ENCODE data around the gene PIP. TPM values are rescaled to one million over a fixed set of nuclear protein-coding genes. Genes with fewer than 3 reads are reported as not detected.

PIP gene
- total RNA-seq, 1 experiment from 2014 or later = not detected

DNA sequence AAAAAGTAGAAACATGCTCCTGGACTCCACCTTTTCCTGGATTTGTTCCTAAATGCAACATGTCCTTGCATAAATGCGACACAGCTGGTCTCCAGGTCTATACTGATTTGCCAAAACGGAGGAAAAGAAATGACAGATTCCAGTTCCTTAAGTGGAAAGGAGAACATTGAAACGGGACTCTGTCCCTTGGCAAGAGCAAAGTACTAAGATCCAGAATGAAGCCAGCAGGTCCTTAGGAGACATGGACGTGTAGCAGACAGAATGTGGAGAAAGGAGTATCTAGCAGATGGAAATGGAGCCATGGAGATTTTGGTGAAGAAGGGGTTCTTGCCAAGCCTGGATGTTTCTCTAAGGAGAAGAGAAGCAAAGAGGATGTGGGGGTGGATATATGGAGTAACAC, 16.2 kb downstream of the PIP start:
- Histone ChIP-seq H3K9me2 (ENCODE audit: insufficient read depth) (no peaks in the 10 kb centered on the region), H3K4me3 (replicated peaks in 1 of 2; ENCODE audit: low read depth in 1 of 2, low read length in 2 of 2) (no peak overlapping the region), H4K20me1 (ENCODE audit: insufficient read depth) (no peaks in the 10 kb centered on the region), H3K27me3 (ENCODE audit: insufficient read depth, low read length) (no peaks in the 10 kb centered on the region), H3K9me3 (ENCODE audit: control insufficient read depth in 1 of 2, insufficient read depth in 1 of 2, low read depth in 1 of 2, low read length in 2 of 2) (no peaks in the 10 kb centered on the region), H3K79me2 (ENCODE audit: insufficient read depth, low read length) (no peaks in the 10 kb centered on the region), H3K4me1 (ENCODE audit: control insufficient read depth in 1 of 2, insufficient read depth in 2 of 2, low read length in 2 of 2) (no peaks in the 10 kb centered on the region), H3K9ac (ENCODE audit: low read length) (no peak overlapping the region), H2AFZ (ENCODE audit: low read depth, low read length, poor library complexity, severe bottlenecking) (no peak overlapping the region), H3K36me3 (ENCODE audit: control insufficient read depth in 1 of 2, insufficient read depth in 2 of 2, low read length in 2 of 2) (no peaks in the 10 kb centered on the region), H3K27ac (ENCODE audit: low read depth, low read length) (no peak overlapping the region), H3K4me2 (ENCODE audit: low read length) (no peak overlapping the region)
- TF ChIP-seq ZBTB33 (IDR thresholded peaks at IDR 0.05; ENCODE audit: extremely low read depth, insufficient replicate concordance, low read length) (no peak), ELF1 (IDR thresholded peaks at IDR 0.05; ENCODE audit: borderline replicate concordance, low read depth) (no peak), YY1 (IDR thresholded peaks at IDR 0.05; ENCODE audit: extremely low read depth, insufficient replicate concordance, low read depth, low read length) (no peak), REST (IDR thresholded peaks at IDR 0.05; ENCODE audit: low read depth) (no peak), POLR2A (IDR thresholded peaks at IDR 0.05; ENCODE audit: borderline replicate concordance, extremely low read depth, insufficient read depth, insufficient read length) (no peak), POLR2AphosphoS5 (IDR thresholded peaks at IDR 0.05; ENCODE audit: low read depth, low read length) (no peak), EZH2phosphoT487 (IDR thresholded peaks at IDR 0.05; ENCODE audit: borderline replicate concordance) (no peak), RAD21 (IDR thresholded peaks at IDR 0.05; ENCODE audit: low read depth) (no peak), CEBPB (IDR thresholded peaks at IDR 0.05; ENCODE audit: low read depth) (no peak), FOSL1 (IDR thresholded peaks at IDR 0.05; ENCODE audit: low read depth) (no peak), ZNF274 (IDR thresholded peaks at IDR 0.05; ENCODE audit: low read depth, low read length) (no peak), JUND (IDR thresholded peaks at IDR 0.05) (no peak), SIN3A (IDR thresholded peaks at IDR 0.05; ENCODE audit: low read depth) (no peak), ATF3 (IDR thresholded peaks at IDR 0.05) (no peak), MAX (IDR thresholded peaks at IDR 0.05) (no peak), TCF7L2 (IDR thresholded peaks at IDR 0.05; ENCODE audit: borderline replicate concordance, extremely low read depth, insufficient read depth, insufficient read length) (no peak), EZH2 (IDR thresholded peaks at IDR 0.05) (no peak), EGR1 (IDR thresholded peaks at IDR 0.05; ENCODE audit: low read depth) (no peak)
- RAD21 ChIA-PET (ENCODE audit: low non-redundant PET in 1 of 2, low total read pairs in 2 of 2, uncharacterized antibody in 2 of 2, unreplicated experiment in 2 of 2) = no interaction called here
- DNase-seq (ENCODE audit: low read depth, low spot score) = no peak
- CTCF ChIA-PET = no interaction called here
- intact Hi-C loops (cut with micrococcal nuclease) = no loop called here
- no TSS peak for BruUV-seq (replicated peaks)
- POLR2A ChIA-PET = no interaction called here
- no peak for ATAC-seq

Measured in HCT116 (cell line).